ENCODE results near the gene FARP1.

FARP1 gene

GRCh38 chr13:98291658-98292057 lies 148.8 kb downstream of the FARP1 start:
- DNase-seq: no peak

DNA sequence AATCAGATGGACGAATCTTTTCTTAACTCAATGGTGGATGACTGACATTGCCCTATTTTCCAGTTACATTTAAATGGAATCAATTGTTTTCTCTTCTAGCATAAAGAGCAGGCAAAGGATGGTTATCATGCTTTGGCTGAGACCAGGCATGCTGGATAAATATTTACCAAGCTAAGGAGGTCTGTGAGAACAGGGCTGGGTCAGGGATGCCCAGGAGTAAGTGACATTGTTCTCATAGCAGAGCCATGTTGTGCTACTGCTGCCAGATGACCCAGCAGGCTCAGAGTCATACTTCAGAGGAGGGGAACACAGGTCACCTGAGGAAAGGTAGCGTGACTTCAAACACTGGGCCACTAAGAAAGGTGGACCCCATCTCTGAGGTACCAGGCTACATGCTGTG lies 150.2 kb downstream of the FARP1 start:
- no peak for DNase-seq

DNA sequence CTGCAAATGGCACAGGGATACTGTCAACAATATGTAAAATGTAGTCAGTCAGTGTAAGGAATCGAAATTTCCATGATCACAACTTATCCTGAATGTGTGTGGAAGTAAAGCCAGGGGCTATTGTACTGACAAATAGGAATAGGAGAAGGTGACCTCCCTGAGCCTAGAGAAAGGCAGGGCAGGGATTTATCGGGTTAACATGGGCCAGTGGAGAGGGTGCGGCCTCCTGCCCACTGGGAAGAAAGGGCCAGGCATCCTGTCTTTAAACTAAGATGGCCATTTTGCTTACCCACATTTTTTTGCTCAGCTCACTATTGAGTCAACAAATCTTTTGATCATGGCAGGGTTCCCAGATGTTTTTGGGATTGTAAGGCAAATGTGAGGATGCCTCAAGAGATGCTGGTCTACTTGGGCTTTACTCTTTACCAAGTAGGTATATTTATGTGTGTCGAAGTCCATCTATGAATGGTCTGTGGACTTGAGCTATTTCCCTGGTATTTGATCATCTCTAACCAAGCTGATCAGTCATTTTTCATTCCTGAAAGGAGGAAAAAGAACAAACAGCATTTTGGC lies 150.8 kb downstream of the FARP1 start:
- DNase-seq: no peak

- no peak for DNase-seq
Measured at GRCh38 chr13:98295371-98295770, 152.5 kb downstream of the FARP1 start.

- no peak for DNase-seq
Measured at GRCh38 chr13:98297051-98297450, 154.2 kb downstream of the FARP1 start.

- DNase-seq: no peak
Measured at GRCh38 chr13:98297745-98298144, 154.9 kb downstream of the FARP1 start.

DNA sequence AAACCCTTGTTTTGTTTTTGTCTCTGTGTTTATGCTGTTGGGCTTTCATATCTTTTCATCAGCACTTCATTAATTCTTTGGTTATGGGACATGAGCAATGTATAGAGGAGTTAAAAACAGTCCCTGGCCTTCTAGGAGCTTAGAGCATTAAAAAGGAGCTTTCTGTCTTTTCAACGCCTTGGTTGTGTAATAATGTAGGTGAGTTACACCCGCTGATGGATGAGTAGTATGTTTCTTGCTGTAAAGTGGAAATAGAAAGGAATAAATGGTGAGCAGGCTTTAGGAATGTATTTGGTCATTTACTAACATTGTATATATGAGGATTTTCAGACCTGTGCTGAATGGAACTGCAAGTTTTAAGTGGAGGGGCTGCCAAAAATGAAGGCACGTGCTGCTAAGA lies 155.7 kb downstream of the FARP1 start:
- no peak for DNase-seq

DNA sequence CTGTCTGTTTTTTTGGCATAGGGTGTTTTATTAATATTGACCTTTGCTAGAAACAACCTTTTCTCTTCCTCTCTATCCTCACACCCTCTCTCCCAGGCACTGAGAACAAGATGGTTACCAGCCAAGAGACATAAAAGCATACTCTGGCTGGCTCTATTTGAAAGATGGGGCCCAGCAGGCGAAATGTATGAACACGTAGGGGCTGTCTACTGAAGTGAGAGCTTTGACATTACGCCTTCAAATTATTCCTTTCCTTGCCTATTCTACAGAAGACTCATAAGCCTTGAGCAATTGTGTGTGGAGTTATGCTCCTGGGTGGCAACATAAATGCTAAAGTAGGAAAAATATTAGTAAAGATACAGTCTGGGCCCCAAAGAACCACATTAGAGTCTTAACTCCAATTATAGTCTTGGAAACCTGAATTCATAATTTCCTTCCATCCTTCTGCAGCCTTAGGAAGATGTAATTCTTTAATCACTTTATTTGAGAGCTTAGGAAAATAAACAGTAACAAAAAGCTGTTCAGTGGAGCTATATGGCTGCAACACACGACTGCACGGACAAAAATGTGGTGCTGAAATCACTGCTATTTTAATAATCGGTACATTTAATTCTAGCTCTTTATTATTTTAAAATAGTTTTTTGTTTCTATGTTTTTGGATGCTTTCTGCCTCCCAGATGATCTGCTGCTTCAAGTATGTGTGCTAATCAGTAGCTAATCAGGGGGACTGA lies 156.5 kb downstream of the FARP1 start:
- no peak for DNase-seq

GRCh38 chr13:98299966-98300350 lies 157.1 kb downstream of the FARP1 start:
- DNase-seq: no peak

- no peak for DNase-seq
Measured at GRCh38 chr13:98300956-98301641, 158.2 kb downstream of the FARP1 start.

DNA sequence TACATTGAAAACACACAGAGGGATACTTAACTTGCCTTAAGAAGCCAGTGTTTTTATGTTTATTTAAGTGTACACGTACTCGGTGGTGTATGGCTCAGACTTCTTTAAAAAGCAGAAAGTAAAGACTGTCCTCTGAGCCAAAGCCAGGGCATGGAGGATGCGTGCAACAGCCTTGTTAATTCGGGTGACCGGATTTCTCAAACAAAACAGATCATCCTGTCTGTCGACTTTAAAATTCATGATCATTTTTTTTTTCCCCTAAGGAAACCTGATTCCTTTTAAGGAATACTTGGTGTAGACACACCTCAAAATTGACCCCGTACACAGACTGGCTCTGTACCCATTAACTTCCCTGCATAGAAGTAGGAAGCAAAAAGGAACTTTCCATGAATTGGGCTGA lies 158.8 kb downstream of the FARP1 start:
- no peak for DNase-seq

- DNase-seq: no peak
Measured at GRCh38 chr13:98303858-98304257, 161.0 kb downstream of the FARP1 start.

DNA sequence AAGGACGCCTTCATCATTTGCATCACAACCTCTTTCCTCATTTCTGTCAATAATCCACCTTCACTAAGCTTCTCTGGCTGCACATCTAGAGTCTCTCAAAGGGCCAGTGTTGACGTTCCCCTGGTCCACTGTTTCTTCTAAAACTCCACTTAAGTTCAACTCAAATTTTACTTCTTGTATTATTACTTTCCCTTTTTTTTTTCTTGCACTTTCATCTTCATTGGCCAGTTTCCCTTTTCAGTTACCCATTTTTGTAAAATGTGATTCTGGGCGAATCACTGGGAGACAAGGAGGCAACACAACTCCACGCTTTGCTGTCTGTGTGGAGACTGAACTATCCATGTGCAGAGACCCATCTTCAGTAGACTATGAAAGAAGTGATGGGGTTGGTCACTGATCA lies 162.8 kb downstream of the FARP1 start:
- DNase-seq: no peak

DNA sequence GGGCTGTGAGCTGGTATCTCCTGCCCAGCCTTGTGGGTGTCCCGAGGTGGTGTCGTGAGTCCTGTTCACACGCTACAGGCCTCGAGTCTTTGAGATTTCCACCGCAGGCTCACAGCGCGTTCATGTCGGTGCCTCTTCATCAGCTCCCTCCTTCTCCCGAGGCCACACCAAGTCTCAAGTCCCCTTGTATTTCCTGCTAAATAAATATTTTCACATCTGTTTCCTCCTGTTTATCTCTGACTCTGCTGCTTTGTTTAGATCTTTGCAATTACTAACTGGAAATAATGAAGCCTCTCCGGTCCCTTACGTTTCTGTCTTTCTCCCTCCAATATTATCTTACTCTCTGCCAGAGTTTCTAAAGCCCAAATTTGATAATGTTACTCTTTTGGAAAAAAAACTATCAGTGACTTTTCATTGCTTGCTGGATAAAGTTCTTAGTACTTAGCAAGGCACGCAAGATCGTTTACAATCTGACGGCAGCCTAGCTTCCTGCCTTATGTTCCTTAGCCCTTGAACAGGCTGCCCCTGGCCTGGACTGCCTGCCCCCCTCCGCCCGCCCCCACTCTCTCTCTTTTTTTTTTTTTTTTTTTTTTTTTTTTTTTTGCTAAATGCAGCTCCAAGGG lies 164.7 kb downstream of the FARP1 start:
- DNase-seq: no peak

GRCh38 chr13:98308086-98308911 lies 165.4 kb downstream of the FARP1 start:
- DNase-seq: no peak

DNA sequence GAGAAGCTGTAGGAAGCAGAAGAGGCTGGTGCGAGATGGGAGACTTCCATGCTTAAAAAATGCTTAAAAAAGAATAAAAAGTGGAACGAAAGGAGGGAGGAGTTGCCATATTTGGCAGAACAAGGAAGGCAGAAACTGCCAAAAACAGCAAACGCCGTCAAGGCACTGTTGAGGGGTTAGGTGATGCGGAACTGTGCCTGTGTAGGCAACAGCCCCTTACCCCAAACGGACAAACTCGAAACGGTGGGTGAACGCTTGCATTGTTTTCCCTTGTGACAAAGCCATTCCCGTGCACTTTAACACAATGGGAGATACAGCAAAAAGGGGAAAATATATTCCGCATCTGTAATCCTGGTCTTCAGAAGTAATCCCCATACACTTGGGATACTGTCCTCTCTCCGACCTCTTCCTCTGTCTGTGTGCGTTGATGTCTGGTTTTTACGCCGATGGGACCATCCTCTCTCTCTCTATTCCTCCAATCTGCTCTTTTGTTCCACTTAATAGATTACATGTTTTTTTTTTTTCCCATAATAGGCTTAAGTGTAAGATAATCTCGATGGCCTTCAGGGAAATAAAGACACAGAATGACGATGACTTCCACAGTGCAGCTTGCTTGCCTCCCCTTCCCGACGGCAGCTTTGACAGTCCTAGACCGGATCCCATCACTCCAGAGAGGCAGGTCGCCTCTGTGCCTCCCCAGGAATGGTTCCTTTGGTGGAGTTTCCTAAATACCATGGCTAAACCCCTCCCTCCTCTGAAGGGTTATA lies 166.9 kb downstream of the FARP1 start:
- DNase-seq: no peak

DNA sequence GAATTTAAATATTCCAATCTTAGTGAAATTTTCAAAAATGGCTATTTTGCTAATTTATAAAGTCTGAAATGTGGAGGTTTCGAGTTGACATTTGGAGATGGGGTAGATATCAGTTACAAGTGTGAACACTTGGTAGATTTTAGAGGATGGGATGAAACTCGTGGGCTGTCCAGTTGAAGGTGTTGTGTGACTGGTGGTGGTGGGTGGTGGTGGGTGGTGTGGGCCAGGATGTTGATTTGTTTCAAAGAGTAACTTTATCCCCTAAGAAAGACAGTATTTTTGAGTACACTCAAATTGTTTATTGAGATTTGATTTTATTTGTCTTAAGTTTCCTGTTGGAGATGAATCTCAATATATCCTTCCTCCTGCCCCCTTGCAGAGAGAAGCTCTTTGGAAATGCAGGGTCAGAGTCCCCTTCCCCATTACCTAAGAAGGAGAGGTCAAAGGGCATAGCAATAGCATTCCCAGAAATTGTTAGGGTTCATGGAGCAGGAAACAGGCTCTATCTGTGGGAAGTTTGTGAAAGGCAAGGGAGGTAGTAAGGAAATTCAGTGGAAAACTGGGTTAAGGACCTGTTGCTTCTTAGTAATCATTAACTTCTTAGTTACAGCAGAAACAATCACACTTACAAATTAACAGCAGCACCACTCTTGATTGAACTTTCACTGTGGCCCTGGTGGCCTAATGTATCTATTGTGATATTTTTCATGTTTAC lies 167.7 kb downstream of the FARP1 start:
- no peak for DNase-seq

- no peak for DNase-seq
Measured at GRCh38 chr13:98311200-98311548, 168.3 kb downstream of the FARP1 start.

DNA sequence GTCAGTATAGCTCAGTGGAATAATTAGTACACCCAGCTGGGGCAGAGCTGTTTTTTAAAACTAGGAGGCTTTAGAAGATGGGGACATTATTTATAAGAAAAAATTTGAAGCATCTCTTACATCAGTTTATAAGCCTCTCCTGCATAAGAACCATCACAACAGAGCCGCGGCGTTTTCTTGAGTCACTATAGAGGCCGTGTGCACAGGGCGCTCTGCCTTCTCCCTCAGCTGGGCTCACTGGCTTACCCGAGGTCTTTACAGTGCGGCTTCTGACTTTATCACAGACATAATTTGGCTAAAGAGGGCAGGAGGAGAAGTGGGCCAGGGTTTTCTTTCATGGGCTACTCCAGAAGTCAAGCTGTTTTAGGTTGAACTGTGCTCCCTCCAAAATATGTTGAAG lies 169.7 kb downstream of the FARP1 start:
- DNase-seq: no peak

- DNase-seq: no peak
Measured at GRCh38 chr13:98313023-98313921, 170.4 kb downstream of the FARP1 start.

- DNase-seq: peak; percentile 4
Measured at GRCh38 chr13:98313922-98314292, 171.0 kb downstream of the FARP1 start.
